Parathyroid adenoma (tissue), 2 donors: ENCODE results near the gene RNF121.
A peak's percentile ranks its signal among the peaks of the same experiment; 100 is the strongest.

ENCODE experiments used
- H2AFZ ChIP-seq: fragments of 300-600 bp; sonication (generic); one replicate; pipeline ENCODE4 v1.7.0; 2017; ENCODE audit warnings: antibody characterized with exemption, mild to moderate bottlenecking
- H3K27ac ChIP-seq: fragments of 300-600 bp; sonication (generic); one replicate; pipeline ENCODE4 v1.7.0; 2017
- H3K27me3 ChIP-seq: fragments of 300-600 bp; sonication (generic); one replicate; pipeline ENCODE4 v1.7.0; 2017; ENCODE audit warnings: low read length; ENCODE audit not compliant: control insufficient read depth, insufficient read depth
- H3K36me3 ChIP-seq: fragments of 300-600 bp; sonication (generic); one replicate; pipeline ENCODE4 v1.7.0; 2017; ENCODE audit warnings: low read length; ENCODE audit not compliant: control insufficient read depth, insufficient read depth
- H3K4me1 ChIP-seq: fragments of 300-600 bp; sonication (generic); one replicate; pipeline ENCODE4 v1.7.0; 2017; ENCODE audit warnings: control low read depth
- H3K4me2 ChIP-seq: fragments of 300-600 bp; sonication (generic); one replicate; pipeline ENCODE4 v1.7.0; 2017; ENCODE audit warnings: low read length
- H3K4me3 ChIP-seq: fragments of 300-600 bp; sonication (generic); one replicate; pipeline ENCODE4 v1.7.0; 2017; ENCODE audit warnings: low read depth, low read length
- H3K79me2 ChIP-seq: fragments of 300-600 bp; sonication (generic); one replicate; pipeline ENCODE4 v1.7.0; 2017; ENCODE audit warnings: control low read depth
- H3K9ac ChIP-seq: fragments of 300-600 bp; sonication (generic); one replicate; pipeline ENCODE4 v1.7.0; 2017; ENCODE audit warnings: mild to moderate bottlenecking
- H3K9me3 ChIP-seq: fragments of 300-600 bp; sonication (generic); one replicate; pipeline ENCODE4 v1.7.0; 2017; ENCODE audit warnings: low read length; ENCODE audit not compliant: control insufficient read depth
- CTCF ChIP-seq: fragments of 300-600 bp; sonication (generic); IDR thresholded peaks from one replicate; pipeline ENCODE4 v1.7.0; 2017; ENCODE audit warnings: antibody characterized with exemption, mild to moderate bottlenecking
- donor health status: primary hyperparathyroidism.

RNF121 gene

GRCh38 chr11:72042064-72042745 is 113.4 kb downstream of the RNF121 start:
- Histone ChIP-seq H3K27me3 (no peaks in the 10 kb centered on the region), H3K9me3 (no peaks in the 10 kb centered on the region), H3K27ac (peak overlapping the region; percentile 99), H2AFZ (peak overlapping the region; percentile 91), H3K9ac (peak overlapping the region; percentile 63), H3K4me1 (peaks cover 32% of the 10 kb centered on the region), H3K36me3 (no peaks in the 10 kb centered on the region), H3K79me2 (peaks cover 36% of the 10 kb centered on the region), H3K4me3 (peak overlapping the region; percentile 80), H3K4me2 (peak overlapping the region; percentile 88)
- TF ChIP-seq CTCF, result no peak

GRCh38 chr11:72045849-72046248 is 117.0 kb downstream of the RNF121 start:
- H3K27me3 ChIP-seq, result no peaks in the 10 kb centered on the region
- no peak for TF ChIP-seq CTCF
- no peak overlapping the region for H3K4me2 ChIP-seq
- H3K36me3 ChIP-seq, result no peaks in the 10 kb centered on the region
- no peak overlapping the region for H3K27ac ChIP-seq
- no peak overlapping the region for H2AFZ ChIP-seq
- no peaks in the 10 kb centered on the region for H3K9me3 ChIP-seq
- H3K4me1 ChIP-seq, result peaks cover 14% of the 10 kb centered on the region
- H3K9ac ChIP-seq, result no peak overlapping the region
- no peak overlapping the region for H3K4me3 ChIP-seq
- peaks cover 15% of the 10 kb centered on the region for H3K79me2 ChIP-seq
